ENCODE measurements around the gene CTAG1B.
"Not testable (repeated sequence)": the region's sequence is repeated elsewhere in the genome, so short reads cannot be mapped to it uniquely, and the experiment has no call there.

Gene CTAG1B

DNA sequence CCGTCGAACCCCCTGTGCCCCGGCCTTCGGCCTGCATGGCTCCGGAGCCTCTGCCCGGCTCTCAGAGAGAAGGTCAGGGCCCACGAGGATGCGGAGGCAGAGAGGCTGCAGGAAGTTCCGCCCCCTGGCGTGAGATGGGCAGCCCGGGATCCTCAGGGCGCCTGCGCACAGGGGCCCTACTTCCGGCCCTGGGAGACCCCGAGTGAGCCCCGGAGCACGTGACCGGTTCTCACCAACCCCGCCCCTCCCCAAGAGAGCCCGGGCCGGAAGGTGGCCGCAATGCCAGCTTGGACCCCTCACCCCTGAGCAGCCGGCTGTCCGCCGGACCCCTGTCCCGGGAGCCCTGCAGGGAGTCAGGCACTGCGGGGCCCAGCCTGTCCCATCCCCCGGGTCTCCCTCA is at the start of gene CTAG1B:
CTAG1B (minus strand) TSS at position 101 of the 400 bp plus-strand sequence; CDS start at position 37, 64 bp downstream.
- DNase-seq (ENCODE audit: low read depth in 2 of 2) = not testable (repeated sequence)

DNA sequence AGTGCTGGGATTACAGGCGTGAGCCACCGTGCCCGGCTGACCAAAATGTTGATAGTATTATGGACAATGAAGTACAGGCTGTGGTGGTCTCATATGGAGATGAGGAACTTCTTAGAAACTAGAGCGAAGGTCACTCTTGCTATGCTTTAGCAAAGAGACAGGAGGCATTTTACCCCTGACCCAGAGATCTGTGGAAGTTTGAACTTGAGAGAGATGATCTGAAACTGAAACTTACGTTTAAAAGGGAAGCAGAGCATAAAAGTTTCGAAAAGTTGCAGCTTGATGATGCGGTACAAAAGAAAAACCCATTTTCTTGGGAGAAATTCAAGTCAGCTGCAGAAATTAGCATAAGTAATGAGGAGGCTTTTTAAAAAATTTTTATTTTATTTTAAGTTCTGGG is 42.8 kb upstream of the CTAG1B start:
- DNase-seq (ENCODE audit: low read depth in 2 of 2) = no peak

DNA sequence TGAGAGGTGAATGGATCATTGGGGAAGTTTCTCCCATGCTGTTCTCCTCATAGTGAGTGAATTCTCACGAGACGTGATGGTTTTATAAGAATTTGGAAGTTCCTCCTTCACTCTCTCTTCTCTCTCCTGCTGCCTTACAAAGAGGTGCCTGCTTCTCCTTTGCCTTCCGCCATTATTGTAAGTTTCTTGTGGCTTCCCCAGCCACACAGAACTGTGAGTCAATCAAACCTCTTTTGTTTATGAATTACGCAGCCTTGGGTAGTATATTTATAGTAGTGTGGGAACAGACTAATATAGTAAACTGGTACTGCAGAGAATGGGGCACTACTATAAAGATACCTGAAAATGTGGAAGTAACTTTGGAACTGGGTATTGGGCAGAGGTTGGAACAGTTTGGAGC is 42.1 kb upstream of the CTAG1B start:
- DNase-seq (ENCODE audit: low read depth in 2 of 2) = no peak

GRCh38 chrX:154660541-154660940 is 41.5 kb upstream of the CTAG1B start:
- DNase-seq (ENCODE audit: low read depth in 2 of 2) = no peak

- no peak for DNase-seq (ENCODE audit: low read depth in 2 of 2)
Measured at GRCh38 chrX:154658957-154659356, 39.9 kb upstream of the CTAG1B start.

GRCh38 chrX:154658187-154658586 is 39.1 kb upstream of the CTAG1B start:
- DNase-seq (ENCODE audit: low read depth in 2 of 2) = no peak

GRCh38 chrX:154657226-154657805 is 38.2 kb upstream of the CTAG1B start:
- no peak for DNase-seq (ENCODE audit: low read depth in 2 of 2)

- DNase-seq (ENCODE audit: low read depth in 2 of 2) = no peak
Measured at GRCh38 chrX:154655786-154656185, 36.7 kb upstream of the CTAG1B start.

DNA sequence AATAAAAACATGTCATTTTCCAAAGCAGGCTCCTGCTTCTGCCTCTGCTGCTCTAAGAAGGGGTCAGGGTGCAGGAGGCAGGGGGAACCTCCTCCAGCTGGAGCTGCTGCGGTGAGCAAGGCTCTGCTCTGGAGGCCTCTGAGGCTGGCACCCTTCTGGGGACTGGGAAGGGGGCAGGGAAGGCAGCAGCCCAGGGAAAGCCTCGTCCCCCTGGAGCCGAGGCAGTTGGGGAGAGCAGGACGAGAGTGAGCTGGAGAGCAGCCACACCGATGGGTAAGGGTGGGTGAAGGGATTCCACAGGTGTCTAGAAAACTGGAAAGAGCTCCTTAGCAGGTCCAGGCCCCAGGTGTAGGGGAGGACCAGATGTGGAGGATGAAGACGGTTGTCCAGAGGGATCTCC is 36.3 kb upstream of the CTAG1B start:
- DNase-seq (ENCODE audit: low read depth in 2 of 2) = no peak

DNA sequence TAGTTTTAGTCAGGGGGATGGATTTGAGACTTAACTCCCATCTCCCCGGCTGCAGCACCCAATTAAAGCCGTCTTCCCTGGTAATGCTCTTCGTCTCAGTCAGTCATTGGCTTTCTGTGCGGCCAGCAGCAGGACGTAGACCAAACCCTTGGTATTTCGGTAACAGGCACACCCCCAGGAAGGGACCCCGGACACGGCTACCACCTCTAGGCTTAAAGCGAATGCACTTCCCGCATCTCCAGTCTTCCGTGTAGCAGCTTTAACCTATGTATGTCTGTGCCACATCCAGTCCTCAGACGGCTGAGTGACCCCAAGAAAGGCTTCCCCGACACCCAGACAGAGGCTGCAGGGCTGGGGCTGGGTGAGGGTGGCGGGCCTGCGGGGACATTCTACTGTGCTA is 35.8 kb upstream of the CTAG1B start:
- DNase-seq (ENCODE audit: low read depth in 2 of 2) = no peak

- no peak for DNase-seq (ENCODE audit: low read depth in 2 of 2)
Measured at GRCh38 chrX:154654372-154654771, 35.3 kb upstream of the CTAG1B start.

DNA sequence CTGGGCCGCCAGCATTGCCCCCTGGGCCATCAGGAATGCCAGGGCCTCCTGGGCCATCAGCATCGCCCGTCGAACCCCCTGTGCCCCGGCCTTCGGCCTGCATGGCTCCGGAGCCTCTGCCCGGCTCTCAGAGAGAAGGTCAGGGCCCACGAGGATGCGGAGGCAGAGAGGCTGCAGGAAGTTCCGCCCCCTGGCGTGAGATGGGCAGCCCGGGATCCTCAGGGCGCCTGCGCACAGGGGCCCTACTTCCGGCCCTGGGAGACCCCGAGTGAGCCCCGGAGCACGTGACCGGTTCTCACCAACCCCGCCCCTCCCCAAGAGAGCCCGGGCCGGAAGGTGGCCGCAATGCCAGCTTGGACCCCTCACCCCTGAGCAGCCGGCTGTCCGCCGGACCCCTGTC is 34.3 kb upstream of the CTAG1B start, which contains the start of gene CTAG2:
CTAG2 (minus strand) TSS at position 167 of the 400 bp plus-strand sequence; CDS start at position 103, 64 bp downstream.
- DNase-seq (ENCODE audit: low read depth in 2 of 2) = not testable (repeated sequence)

DNA sequence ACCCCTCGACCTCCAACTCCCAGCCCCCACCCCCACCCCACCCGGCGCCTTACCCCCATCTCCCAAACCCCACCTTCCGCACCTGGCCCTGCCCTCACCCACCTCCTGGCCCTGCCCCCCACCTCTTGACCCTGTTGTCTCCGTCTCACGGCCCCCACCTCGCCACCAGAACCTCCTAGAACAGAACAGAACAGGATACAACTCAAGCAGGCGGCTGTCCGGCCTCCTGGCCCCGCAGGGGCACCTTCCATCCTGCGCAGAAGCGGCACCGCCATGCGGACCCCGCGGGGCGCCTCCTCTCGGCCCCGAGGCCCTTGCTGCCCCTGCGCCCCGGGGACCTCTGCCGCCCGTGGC is 33.9 kb upstream of the CTAG1B start:
- no peak for DNase-seq (ENCODE audit: low read depth in 2 of 2)

GRCh38 chrX:154652311-154653047 is 33.4 kb upstream of the CTAG1B start:
- no peak for DNase-seq (ENCODE audit: low read depth in 2 of 2)

GRCh38 chrX:154650221-154650510 is 31.1 kb upstream of the CTAG1B start:
- DNase-seq (ENCODE audit: low read depth in 2 of 2) = no peak

DNA sequence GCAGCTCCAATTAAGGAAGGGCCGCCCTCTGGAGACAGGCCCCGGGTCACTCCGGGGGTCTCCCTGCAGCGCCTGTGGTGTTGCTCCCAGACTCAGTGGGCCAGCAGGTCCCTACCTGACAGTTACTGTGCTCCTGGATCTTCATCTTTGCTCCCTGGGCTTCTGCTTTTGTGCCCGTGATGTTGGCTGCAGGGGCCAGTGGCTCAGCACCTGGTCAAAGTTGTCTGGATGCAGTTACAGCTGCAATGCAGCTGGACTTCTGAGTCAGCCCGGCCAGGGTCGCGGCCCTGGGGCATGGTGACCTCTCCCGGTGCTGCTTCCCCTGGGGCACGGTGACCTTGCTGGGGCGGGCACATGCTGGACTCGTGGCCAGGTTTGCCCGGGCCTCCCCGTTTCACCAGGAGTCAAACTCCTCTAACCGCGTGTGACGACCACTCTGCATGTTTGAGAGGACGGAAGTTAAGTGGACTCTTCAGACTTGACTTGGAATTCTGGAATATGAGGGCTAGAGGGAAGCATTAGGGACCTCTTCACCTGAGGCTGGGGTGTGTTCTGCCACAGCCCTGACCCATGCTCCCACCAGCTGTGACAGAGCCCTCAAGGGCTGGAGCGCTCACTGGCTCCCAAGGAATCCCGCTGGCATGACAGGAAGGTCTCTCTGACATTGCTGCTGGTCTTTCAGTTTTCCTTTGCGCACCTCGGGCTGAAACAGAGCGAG is 30.6 kb upstream of the CTAG1B start:
- DNase-seq (ENCODE audit: low read depth in 2 of 2) = no peak

- DNase-seq (ENCODE audit: low read depth in 2 of 2) = no peak
Measured at GRCh38 chrX:154648931-154649330, 29.8 kb upstream of the CTAG1B start.

GRCh38 chrX:154645745-154646378 is 26.8 kb upstream of the CTAG1B start:
- DNase-seq (ENCODE audit: low read depth in 2 of 2) = not testable (repeated sequence)

- DNase-seq (ENCODE audit: low read depth in 2 of 2) = not testable (repeated sequence)
Measured at GRCh38 chrX:154643708-154644107, 24.6 kb upstream of the CTAG1B start.

GRCh38 chrX:154641740-154642139 is 22.7 kb upstream of the CTAG1B start:
- not testable (repeated sequence) for DNase-seq (ENCODE audit: low read depth in 2 of 2)

DNA sequence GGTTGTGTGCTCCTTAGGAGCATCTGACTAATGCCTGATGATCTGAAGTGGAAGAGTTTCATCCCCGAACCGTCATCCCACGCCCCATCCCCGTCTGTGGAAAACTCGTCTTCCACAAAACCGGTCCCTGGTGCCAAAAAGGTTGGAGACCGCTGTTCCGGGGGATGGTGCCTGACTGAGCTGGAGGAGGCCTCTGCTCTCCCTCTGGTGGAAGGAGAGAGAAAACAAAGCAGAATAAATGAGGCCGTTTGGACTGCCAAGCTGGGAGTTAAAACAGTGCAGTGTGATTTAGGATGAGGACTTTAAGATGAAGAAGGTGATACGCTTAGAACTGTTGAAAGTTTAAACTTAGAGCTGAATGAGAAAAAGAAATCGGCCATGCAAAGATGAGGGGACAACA is 14.6 kb upstream of the CTAG1B start:
- not testable (repeated sequence) for DNase-seq (ENCODE audit: low read depth in 2 of 2)

DNA sequence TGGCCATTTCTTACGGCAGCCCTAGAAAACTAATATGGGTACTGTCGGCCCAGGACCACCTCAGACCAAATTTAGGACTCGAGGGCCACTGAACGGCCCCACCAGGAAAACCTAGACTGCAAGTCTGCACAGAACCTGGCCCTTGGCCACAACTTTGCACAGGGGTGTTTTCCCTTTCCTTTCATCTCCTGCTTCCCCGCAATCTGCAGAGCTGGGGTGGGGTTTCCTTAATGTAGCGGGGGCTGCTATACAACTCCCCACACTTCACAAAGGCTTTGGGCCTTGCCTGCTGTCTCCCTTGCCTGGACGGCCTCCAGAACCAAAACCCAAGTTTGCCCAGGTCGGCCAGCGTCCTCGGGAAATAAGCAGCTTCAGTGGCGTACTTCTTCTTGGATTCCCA is 11.9 kb upstream of the CTAG1B start:
- not testable (repeated sequence) for DNase-seq (ENCODE audit: low read depth in 2 of 2)

DNA sequence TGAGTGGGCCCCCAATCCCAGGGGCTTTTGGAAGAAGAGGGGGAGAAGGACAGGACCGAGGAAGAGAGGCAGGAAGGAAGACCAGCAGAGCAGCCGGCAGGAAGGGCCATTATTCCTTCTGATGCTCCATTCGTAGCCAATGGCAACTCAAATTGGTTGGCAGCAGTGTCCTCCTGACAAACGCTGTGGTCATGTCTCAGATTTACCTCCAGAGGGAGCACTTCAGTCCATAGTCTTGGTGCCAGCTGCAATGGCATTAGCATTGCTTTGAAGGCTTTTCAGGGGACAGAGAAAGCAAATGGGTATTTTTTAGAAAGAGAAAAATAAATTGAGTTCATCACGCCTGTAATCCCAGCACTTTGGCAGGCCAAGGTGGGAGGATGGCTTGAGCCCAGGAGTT is 9.9 kb upstream of the CTAG1B start:
- DNase-seq (ENCODE audit: low read depth in 2 of 2) = not testable (repeated sequence)
